Neural progenitor cell (in vitro differentiated cells): Measurements from ENCODE around the gene PCBD2. TPM values are rescaled to one million over a fixed set of nuclear protein-coding genes. Genes with fewer than 3 reads are reported as not detected.

ENCODE experiments used
- DNase-seq: peaks from one replicate; pipeline ENCODE4 v3.0.0-alpha.2; 2016; ENCODE audit warnings: low spot score
- H2AFZ ChIP-seq: fragments of 200-600 bp; sonication (generic); replicated peaks from 2 replicates; pipeline ENCODE4 v1.6.1; 2016; ENCODE audit warnings: antibody characterized with exemption
- H3F3A ChIP-seq: fragments of 200-600 bp; sonication (generic); 2 replicates; pipeline ENCODE4 v1.6.1; 2016; ENCODE audit warnings: antibody characterized with exemption, low read depth
- H3K27ac ChIP-seq: fragments of 200-600 bp; sonication (generic); 2 replicates; pipeline ENCODE4 v1.5.1; 2016; ENCODE audit warnings: mild to moderate bottlenecking
- H3K27me3 ChIP-seq: fragments of 200-600 bp; sonication (generic); 2 replicates; pipeline ENCODE4 v1.6.1; 2016; ENCODE audit warnings: mild to moderate bottlenecking, moderate library complexity
- H3K36me3 ChIP-seq: fragments of 200-600 bp; sonication (generic); 2 replicates; pipeline ENCODE4 v1.5.1; 2016
- H3K4me1 ChIP-seq: fragments of 200-600 bp; sonication (generic); 2 replicates; pipeline ENCODE4 v1.6.1; 2016; ENCODE audit warnings: mixed run types
- H3K4me2 ChIP-seq: fragments of 200-600 bp; sonication (generic); 2 replicates; pipeline ENCODE4 v1.6.1; 2016
- H3K4me3 ChIP-seq: fragments of 200-600 bp; sonication (generic); 2 replicates; pipeline ENCODE4 v1.5.1; 2016
- H3K79me2 ChIP-seq: fragments of 200-600 bp; sonication (generic); 2 replicates; pipeline ENCODE4 v1.6.1; 2016; ENCODE audit warnings: low read depth
- H3K9ac ChIP-seq: fragments of 200-600 bp; sonication (generic); 2 replicates; pipeline ENCODE4 v1.6.1; 2016
- H3K9me3 ChIP-seq: fragments of 200-600 bp; sonication (generic); 2 replicates; pipeline ENCODE4 v1.5.1; 2016; ENCODE audit warnings: low read depth
- H4K20me1 ChIP-seq: fragments of 200-600 bp; sonication (generic); 2 replicates; pipeline ENCODE4 v1.6.1; 2016; ENCODE audit warnings: low read depth
- H3K27ac Mint-ChIP-seq: 3 replicates; pipeline ENCODE4 v1.8.0; 2021; ENCODE audit warnings: mixed read lengths
- H3K27me3 Mint-ChIP-seq: 2 replicates; pipeline ENCODE4 v1.8.0; 2022; ENCODE audit warnings: low read depth, mild to moderate bottlenecking, inconsistent platforms, moderate library complexity, mixed read lengths; ENCODE audit not compliant: insufficient read depth
- H3K36me3 Mint-ChIP-seq: 3 replicates; pipeline ENCODE4 v1.8.0; 2021; ENCODE audit warnings: mixed read lengths
- H3K4me1 Mint-ChIP-seq: 3 replicates; pipeline ENCODE4 v1.8.0; 2021; ENCODE audit warnings: mixed read lengths
- H3K4me3 Mint-ChIP-seq: 3 replicates; pipeline ENCODE4 v1.8.0; 2021; ENCODE audit warnings: mild to moderate bottlenecking, moderate library complexity, mixed read lengths
- H3K9me3 Mint-ChIP-seq: 3 replicates; pipeline ENCODE4 v1.8.0; 2020; ENCODE audit warnings: mixed read lengths
- CTCF ChIP-seq: fragments of 200-600 bp; sonication (generic); IDR thresholded peaks from 2 replicates; pipeline ENCODE4 v1.5.1; 2017; ENCODE audit warnings: antibody characterized with exemption, mild to moderate bottlenecking
- EZH2 ChIP-seq: fragments of 200-600 bp; sonication (generic); IDR thresholded peaks from 2 replicates; pipeline ENCODE4 v1.6.1; 2017; ENCODE audit warnings: antibody characterized with exemption, mild to moderate bottlenecking, moderate library complexity
- EZH2phosphoT487 ChIP-seq: fragments of 200-600 bp; sonication (generic); IDR thresholded peaks from 2 replicates; pipeline ENCODE4 v1.6.1; 2017; ENCODE audit warnings: antibody characterized with exemption
- total RNA-seq: library from RNA; depleted of rRNA; stranded (reverse); fragments of >200 nt; gene quantifications from 2 replicates; pipeline ENCODE4 v1.2.3, GENCODE V29; 2015; ENCODE audit warnings: low replicate concordance

Gene PCBD2
- total RNA-seq, 1 donor from 2014 or later: 5.0 TPM

GRCh38 chr5:134873494-134873893 lies 31.4 kb upstream of the PCBD2 start:
- H3K4me1 ChIP-seq: peaks cover 11% of the 10 kb centered on the region
- H3K4me2 ChIP-seq: peak overlapping the region; percentile 86
- no peak overlapping the region for H3K27ac ChIP-seq
- H3K9ac ChIP-seq: no peak overlapping the region
- no peaks in the 10 kb centered on the region for H3K27me3 ChIP-seq
- peaks cover 3% of the 10 kb centered on the region for H3F3A ChIP-seq
- peak; percentile 9 for DNase-seq
- H3K79me2 ChIP-seq: peaks cover 20% of the 10 kb centered on the region
- H2AFZ ChIP-seq: peak overlapping the region; percentile 81
- Mint-ChIP-seq H3K27ac (no peak overlapping the region), H3K9me3 (no peaks in the 10 kb centered on the region), H3K4me3 (peak overlapping the region; percentile 95), H3K36me3 (peaks cover 3% of the 10 kb centered on the region), H3K4me1 (peaks cover 26% of the 10 kb centered on the region), H3K27me3 (no peaks in the 10 kb centered on the region)
- TF ChIP-seq EZH2 (no peak), EZH2phosphoT487 (no peak), CTCF (no peak)
- H3K36me3 ChIP-seq: no peaks in the 10 kb centered on the region
- H4K20me1 ChIP-seq: no peaks in the 10 kb centered on the region
- no peaks in the 10 kb centered on the region for H3K9me3 ChIP-seq
- H3K4me3 ChIP-seq: no peak overlapping the region

- Histone ChIP-seq H3K36me3 (no peaks in the 10 kb centered on the region), H4K20me1 (no peaks in the 10 kb centered on the region), H3F3A (peaks cover 3% of the 10 kb centered on the region), H3K4me1 (peaks cover 11% of the 10 kb centered on the region), H3K9me3 (no peaks in the 10 kb centered on the region), H3K27me3 (no peaks in the 10 kb centered on the region), H3K4me2 (peak within 1 kb of the TSS; percentile 86), H3K79me2 (peaks cover 24% of the 10 kb centered on the region), H3K9ac (peak within 1 kb of the TSS; percentile 63), H3K4me3 (peak within 1 kb of the TSS; percentile 71), H3K27ac (peak within 1 kb of the TSS; percentile 49), H2AFZ (peak within 1 kb of the TSS; percentile 81)
- no peak for TF ChIP-seq CTCF
- no peak for TF ChIP-seq EZH2
- no peak for TF ChIP-seq EZH2phosphoT487
- Mint-ChIP-seq H3K4me1 (peaks cover 29% of the 10 kb centered on the region), H3K27me3 (no peaks in the 10 kb centered on the region), H3K9me3 (no peaks in the 10 kb centered on the region), H3K27ac (peak within 1 kb of the TSS; percentile 95), H3K4me3 (peak within 1 kb of the TSS; percentile 95), H3K36me3 (peaks cover 3% of the 10 kb centered on the region)
- DNase-seq: peak; percentile 96
These were observed 30.7 kb upstream of the PCBD2 start, which contains the start of gene TXNDC15 for GRCh38 chr5:134873987-134874830. Gene TXNDC15 (plus strand): TSS chr5:134874371. CDS start chr5:134874428, 57 bp downstream.

- Histone ChIP-seq H3K4me2 (peak overlapping the region; percentile 86), H3K79me2 (peaks cover 27% of the 10 kb centered on the region), H3F3A (peaks cover 3% of the 10 kb centered on the region), H3K27ac (no peak overlapping the region), H3K4me3 (peak overlapping the region; percentile 71), H3K36me3 (no peaks in the 10 kb centered on the region), H3K9me3 (no peaks in the 10 kb centered on the region), H2AFZ (peak overlapping the region; percentile 81), H4K20me1 (no peaks in the 10 kb centered on the region), H3K4me1 (peaks cover 11% of the 10 kb centered on the region), H3K27me3 (no peaks in the 10 kb centered on the region), H3K9ac (peak overlapping the region; percentile 63)
- Mint-ChIP-seq H3K4me1 (peaks cover 32% of the 10 kb centered on the region), H3K27ac (peak overlapping the region; percentile 95), H3K27me3 (no peaks in the 10 kb centered on the region), H3K36me3 (peaks cover 4% of the 10 kb centered on the region), H3K4me3 (peak overlapping the region; percentile 95), H3K9me3 (no peaks in the 10 kb centered on the region)
- TF ChIP-seq EZH2phosphoT487 (no peak), EZH2 (peak; percentile 21), CTCF (no peak)
- DNase-seq: peak; percentile 40
These were observed 29.9 kb upstream of the PCBD2 start for GRCh38 chr5:134874831-134875655.
